ENCODE data around the gene TIE1.

DNA sequence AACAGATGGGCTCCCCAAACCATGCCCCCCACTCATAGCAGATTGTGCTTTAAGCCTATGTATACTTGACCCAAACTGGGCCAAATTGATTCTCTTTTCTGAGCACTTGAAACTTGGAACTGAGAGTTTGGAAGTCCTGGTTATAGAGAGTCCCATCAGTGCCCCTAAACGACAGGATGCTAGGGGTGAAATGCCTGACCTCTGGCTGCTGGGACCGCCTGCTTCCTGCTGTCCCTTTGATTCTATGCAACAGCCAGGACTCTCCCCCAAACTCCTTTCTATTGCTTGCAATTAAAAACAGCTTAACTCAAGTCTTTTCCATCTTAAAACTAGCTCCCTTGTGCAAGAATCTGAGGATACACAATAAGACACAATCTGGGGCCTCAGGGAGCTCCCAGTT is 20.1 kb upstream of the TIE1 start:
- TF ChIP-seq, protein P1, sequence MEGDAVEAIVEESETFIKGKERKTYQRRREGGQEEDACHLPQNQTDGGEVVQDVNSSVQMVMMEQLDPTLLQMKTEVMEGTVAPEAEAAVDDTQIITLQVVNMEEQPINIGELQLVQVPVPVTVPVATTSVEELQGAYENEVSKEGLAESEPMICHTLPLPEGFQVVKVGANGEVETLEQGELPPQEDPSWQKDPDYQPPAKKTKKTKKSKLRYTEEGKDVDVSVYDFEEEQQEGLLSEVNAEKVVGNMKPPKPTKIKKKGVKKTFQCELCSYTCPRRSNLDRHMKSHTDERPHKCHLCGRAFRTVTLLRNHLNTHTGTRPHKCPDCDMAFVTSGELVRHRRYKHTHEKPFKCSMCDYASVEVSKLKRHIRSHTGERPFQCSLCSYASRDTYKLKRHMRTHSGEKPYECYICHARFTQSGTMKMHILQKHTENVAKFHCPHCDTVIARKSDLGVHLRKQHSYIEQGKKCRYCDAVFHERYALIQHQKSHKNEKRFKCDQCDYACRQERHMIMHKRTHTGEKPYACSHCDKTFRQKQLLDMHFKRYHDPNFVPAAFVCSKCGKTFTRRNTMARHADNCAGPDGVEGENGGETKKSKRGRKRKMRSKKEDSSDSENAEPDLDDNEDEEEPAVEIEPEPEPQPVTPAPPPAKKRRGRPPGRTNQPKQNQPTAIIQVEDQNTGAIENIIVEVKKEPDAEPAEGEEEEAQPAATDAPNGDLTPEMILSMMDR (IDR thresholded peaks at IDR 0.05): no peak
- no peak for TF ChIP-seq POLR2A (IDR thresholded peaks at IDR 0.05)
- TF ChIP-seq POLR2AphosphoS5 (IDR thresholded peaks at IDR 0.05): no peak
- no peak for TF ChIP-seq EP300 (IDR thresholded peaks at IDR 0.05)

Measured in upper lobe of left lung (tissue), 4 donors.